HG02884 (cell line): ENCODE results near the gene TOLLIP.

Source experiments
- ATAC-seq: cut with Tn5 transposase; IDR thresholded peaks from one replicate; pipeline ENCODE4 v1.9.1; 2021; ENCODE audit warnings: mild to moderate bottlenecking, moderate library complexity; ENCODE audit not compliant: unreplicated experiment

The TOLLIP gene

DNA sequence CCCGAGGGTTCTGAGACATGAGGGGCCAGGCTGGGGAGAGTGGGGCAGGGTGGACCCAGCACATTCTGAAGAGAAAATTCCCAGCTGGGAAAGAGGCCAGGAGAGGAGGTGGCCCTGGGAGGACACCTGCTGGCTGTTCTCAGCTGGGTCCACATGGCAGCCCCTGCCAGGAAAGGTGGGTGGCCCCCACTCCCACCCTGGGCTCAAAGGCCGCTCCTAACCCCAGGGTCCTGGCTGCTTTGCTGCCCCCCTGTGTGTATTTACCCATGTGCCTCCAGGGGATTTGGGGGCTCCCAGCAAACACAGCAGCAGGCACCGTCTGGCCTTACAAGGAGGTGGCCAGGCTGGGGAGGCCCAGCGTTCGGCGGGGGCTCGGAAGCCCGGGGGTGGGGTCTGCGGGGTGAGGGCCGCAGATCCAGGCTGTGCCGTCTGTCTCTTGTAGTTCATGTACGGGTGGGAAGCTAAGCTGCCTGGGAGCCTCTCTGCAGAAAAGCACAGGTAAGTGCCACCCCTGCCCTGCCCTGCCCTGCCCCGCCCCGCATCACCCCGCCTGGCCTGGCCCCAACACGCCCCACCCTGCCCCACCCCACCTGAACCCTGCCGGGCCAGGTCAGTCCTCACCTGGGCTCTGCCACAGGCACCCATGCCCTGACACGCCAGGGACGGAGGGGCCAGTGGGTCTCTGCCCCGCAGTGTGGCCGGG is 75.9 kb downstream of the TOLLIP start:
- ATAC-seq, result no peak

DNA sequence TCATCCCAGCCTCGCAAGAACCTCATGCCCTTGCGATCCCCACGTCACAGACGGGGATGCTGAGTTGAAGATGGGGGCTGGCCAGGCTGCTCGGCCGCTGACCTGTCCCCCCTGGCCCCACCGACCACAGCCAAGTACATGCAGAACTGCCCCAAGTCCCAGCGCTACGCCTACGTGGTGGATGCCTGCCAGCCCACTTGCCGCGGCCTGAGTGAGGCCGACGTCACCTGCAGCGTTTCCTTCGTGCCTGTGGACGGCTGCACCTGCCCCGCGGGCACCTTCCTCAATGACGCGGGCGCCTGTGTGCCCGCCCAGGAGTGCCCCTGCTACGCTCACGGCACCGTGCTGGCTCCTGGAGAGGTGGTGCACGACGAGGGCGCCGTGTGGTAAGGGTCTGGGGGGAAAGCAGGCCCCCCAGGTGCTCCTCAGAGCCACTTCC is 76.5 kb downstream of the TOLLIP start:
- ATAC-seq, result no peak

DNA sequence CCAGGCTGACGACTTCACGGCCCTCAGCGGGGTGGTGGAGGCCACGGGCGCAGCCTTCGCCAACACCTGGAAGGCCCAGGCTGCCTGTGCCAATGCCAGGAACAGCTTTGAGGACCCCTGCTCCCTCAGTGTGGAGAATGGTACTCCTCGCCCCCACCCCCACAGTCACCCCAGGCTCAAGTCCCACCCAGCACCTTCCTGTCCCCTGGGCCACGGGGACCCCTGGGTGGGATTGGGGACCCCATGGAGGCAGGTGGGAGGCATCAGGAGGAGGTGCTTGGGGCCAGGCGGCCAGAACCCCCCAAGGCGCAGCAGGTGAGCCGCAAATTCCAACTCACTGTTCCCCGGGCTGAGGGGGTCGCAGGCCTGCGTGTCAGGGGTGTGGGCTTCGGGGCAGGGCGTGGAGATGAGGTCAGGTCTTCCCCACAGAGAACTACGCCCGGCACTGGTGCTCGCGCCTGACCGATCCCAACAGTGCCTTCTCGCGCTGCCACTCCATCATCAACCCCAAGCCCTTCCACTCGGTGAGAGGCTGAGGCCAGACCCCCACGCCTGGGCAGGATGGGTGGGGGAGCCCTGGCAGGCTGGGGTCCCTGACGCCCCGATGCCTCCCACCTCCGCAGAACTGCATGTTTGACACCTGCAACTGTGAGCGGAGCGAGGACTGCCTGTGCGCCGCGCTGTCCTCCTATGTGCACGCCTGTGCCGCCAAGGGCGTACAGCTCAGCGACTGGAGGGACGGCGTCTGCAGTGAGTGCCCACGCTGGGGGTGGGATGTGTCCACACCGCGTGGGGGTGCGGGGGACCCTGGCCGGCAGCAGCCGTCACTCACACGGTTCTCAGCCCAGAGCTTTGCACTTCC is 77.2 kb downstream of the TOLLIP start:
- no peak for ATAC-seq

DNA sequence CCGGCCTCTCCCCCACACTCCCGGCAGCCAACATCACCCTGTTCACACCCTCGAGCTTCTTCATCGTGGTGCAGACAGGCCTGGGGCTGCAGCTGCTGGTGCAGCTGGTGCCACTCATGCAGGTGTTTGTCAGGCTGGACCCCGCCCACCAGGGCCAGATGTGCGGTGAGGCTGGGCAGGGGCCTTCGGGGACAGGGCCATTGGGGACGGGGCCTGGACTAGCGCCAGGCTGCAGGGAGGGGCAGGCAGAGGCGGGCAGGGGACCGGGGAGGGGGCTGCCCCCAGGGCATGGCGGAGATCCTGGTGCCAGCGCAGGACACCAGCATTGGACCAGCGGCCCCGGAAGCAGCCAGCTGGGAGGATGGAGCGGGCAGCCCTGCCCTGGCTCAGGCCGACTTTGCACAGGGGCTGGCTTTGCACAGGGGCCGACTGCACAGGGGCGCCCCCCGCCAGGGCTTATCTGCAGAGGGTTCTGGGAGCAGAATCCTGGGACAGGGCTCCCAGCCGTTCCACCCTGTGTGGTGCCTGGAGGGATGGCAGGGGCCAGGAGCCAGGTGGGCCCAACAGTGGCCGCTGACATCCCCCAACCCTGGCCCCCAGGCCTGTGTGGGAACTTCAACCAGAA is 77.9 kb downstream of the TOLLIP start:
- no peak for ATAC-seq

DNA sequence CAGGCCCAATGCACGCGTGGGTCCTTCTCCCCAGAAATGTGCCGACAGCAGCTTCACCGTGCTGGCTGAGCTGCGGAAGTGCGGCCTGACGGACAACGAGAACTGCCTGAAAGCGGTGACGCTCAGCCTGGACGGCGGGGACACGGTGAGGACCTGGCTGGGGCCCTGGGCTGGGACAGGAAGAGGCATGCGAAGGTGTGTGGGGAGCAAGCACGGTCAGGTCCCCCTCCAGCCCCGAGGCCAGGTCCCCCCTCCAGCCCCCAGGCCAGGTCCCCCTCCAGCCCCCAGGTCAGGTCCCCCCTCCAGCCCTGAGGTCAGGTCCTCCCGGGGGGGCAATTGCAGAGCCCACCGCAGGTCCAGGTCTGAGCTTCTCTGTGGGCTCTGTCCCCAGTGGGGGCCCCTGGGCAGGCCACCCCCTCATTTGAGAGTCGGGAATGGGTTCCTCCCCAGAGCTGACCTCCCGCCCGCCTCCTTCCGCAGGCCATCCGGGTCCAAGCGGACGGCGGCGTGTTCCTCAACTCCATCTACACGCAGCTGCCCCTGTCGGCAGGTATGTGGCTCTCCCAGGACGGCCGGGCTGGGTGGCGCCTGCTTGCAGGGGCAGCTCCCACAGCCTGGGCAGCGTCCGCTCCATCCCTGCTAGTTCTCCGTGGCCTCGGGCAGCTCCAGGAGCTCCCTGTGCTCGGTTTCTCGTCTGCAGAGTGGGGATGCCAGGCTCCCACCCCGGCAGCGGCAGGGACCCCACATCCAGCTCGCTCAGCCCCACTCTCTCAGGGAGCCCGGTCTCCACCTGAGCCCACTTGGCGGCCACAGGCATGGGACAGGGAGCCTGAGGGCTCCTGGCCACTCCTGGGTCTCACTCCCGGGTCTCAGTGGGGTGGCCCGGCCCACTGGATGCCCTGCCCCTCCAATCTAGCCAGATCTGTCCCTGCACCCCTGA is 78.7 kb downstream of the TOLLIP start:
- no peak for ATAC-seq

DNA sequence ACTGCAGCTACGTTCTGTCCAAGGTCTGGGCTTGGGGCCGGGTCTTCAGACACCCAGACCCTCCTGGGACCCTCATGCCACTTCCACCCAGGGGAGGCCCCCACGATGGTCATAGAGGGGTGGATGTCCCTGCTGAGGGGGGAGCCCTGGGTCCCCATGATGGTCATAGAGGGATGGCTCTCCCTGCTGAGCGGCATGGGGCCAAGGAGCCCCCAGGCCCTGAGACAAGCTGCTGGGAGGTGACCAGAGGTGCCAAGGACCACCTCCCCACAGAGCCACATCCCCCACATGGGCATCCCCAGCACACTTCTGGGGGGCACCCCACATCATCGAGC is 79.3 kb downstream of the TOLLIP start:
- ATAC-seq, result no peak

DNA sequence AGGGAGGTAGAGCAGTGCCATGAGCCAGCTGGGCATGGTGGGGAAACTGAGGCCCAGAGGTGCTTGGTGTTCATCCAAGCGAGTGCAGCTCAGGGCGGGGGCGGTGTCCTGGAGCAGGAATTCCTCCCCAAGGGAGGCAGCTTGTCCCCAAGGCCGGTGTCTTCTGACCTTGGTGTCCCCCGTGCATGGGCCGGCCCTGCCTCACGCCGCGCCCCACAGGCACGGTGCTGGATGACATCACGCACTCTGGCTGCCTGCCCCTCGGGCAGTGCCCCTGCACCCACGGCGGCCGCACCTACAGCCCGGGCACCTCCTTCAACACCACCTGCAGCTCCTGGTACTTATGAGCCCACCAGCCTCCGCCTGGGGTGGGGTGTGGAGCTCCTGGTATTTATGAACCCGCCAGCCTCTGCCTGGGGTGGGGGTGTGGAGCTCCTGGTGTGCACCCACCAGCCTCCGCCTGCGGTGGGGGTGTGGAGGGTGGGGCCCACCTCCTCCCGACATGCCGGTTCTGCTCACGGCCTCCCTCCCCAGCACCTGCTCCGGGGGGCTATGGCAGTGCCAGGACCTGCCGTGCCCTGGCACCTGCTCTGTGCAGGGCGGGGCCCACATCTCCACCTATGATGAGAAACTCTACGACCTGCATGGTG is 79.8 kb downstream of the TOLLIP start:
- ATAC-seq, result no peak

DNA sequence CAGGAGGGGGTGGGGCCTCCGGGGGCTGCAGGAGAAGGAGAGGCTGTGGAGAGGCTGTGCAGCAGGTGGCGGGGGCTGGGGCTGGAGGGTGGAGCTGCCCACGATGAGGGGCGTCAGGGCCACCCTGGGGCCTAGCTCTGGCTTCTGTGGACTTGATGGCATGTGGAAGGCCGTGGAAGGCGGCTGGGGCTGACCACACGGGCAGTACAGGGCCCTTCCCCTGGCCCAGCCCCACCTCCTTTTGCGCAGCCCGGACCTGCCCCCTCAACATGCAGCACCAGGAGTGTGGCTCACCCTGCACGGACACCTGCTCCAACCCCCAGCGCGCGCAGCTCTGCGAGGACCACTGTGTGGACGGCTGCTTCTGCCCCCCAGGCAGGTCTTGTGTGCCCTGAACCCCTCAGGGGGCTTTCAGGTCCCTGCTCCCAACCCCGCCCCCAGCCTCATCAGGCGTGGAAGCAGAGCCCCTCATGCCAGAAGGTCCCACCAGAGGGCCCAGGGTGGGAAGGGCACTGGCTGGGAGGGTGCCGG is 80.4 kb downstream of the TOLLIP start:
- no peak for ATAC-seq

DNA sequence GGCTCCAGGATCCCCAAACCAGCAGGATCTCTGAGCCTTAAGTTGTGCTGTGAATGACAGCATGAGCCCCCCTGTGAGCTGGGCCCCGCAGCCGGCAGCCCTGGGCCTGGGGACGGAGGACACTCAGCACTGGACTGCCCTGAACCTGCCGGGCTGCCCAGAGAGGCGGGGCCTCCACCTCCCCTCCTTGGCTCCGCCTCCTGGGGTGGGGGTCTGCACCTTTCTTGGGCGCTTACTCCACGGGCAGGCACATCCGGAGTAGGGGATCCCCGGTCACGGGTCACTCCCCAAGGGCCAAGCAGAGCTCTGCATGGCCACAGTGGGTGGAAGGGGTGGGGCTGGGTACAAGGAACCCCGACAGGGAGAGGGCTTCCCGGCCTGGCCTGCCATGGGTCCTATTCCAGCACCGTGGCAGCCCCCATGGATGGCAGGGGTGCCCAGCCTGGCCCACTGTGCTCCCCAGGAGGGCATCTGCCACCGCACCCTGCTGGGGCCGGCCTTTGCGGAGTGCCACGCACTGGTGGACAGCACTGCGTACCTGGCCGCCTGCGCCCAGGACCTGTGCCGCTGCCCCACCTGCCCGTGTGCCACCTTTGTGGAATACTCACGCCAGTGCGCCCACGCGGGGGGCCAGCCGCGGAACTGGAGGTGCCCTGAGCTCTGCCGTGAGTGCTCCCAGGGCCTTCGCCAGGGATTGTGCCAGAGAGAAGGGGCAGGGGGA is 81.2 kb downstream of the TOLLIP start:
- ATAC-seq, result no peak

DNA sequence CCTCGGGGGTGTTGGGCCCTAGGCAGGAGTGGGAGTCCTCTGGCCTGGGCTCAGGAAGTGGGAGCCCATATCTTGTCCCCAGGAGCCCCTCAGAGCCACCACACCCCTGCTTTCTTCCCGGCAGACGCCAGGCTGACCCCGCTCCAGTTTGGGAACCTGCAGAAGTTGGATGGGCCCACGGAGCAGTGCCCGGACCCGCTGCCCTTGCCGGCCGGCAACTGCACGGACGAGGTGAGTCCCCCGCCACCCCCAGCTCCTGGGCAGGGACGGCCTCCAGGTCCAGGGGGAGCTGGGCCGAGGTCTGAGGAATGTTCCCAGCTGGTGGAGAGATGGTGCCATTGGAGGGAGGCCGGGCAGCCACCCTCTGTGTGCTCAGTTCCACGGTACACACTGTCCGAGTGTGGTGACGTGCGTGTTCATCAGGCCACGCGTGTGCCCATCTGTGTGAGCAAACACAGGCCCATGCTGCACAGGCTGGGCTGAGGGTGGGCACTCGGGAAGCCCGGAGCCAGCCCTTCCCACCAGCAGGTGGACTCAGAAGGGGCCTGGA is 81.8 kb downstream of the TOLLIP start:
- no peak for ATAC-seq

DNA sequence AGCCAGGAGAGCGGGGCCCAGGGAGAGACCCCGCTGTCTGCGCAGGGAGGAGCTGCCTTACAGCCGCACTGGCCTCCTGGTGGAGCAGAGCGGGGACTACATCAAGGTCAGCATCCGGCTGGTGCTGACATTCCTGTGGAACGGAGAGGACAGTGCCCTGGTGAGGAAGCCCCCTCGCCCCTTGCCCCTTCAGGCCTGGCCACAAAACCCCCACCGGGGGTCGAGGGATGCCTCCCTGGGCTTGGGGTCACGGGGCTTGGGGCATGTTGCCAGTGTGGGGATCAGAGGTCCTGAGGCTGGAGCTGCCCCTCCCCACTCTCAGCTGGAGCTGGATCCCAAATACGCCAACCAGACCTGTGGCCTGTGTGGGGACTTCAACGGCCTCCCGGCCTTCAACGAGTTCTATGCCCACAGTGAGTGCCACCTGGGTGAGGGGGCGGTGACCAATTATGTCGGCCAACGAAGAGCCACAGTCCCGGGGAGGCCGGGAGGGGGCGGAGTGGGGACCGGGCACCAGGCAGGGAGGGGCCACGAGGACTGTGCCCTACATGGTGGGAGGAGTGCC is 82.4 kb downstream of the TOLLIP start:
- ATAC-seq, result no peak

DNA sequence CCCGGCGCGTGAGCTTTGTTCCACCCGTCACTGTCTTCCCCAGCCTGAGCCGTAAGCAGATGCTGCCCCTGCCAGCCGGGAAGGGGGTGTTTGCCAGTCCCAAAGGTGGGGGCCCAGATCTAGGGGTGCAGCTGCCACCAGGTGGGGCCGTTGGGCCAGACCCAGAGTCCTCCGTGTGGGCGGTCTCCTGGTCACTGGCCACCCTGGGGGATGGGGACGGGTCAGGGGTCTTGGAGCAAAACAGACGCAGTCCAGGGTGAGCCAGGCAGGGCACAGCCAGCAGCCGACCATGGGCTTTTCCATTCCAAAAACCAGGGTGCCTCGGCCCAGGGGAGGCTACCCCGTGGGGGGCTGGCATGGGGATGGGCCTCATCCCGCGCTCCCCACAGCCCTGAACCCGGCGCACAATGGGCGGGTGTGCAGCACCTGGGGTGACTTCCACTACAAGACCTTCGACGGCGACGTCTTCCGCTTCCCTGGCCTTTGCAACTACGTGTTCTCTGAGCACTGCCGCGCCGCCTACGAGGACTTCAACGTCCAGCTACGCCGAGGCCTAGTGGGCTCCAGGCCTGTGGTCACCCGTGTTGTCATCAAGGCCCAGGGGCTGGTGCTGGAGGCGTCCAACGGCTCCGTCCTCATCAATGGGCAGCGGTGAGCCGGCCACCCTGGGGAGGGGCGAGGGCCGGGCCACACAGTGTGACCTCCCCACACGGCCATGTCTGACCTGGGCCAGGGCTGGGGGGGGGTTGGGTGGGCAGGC is 83.0 kb downstream of the TOLLIP start:
- ATAC-seq, result no peak

DNA sequence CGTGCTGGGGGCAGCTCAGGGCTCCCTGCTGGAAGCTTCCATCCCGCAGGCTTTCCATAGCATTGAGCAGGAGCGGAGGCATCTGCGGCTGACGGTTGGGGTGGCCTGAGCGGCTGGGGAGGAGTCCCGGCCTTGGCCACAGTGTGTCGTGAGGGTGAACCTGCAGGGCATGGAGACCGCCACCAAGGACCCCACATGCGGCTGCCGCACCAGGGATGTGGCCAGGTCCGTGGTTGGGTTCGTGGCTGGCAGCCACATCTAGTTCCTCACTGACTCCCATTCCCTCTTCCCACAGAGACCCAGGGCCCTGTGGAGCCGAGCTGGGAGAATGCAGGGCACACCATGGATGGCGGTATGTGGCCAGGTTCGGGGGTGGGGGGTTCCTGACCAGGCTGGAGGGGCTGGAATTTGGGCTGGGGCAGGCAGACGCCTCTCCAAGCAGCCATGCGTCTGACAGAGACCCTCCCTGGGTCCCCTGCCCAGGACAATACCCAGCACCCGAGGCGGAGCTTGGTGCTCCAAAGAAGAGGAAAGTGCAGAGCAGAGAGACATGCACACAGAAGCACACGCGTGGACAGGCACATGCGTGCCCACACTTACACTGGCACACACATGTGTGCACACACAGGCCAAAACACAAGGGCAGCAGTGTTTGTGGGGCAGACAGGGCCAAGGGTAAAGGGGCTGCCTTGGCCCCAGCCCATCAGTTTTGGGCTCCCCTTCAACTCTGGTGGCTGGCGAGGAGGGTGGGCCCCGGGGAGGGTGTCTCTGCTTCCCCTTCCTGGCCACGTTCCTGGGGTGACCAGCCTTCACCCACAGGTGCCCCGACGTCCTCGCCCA is 83.8 kb downstream of the TOLLIP start:
- ATAC-seq, result no peak

DNA sequence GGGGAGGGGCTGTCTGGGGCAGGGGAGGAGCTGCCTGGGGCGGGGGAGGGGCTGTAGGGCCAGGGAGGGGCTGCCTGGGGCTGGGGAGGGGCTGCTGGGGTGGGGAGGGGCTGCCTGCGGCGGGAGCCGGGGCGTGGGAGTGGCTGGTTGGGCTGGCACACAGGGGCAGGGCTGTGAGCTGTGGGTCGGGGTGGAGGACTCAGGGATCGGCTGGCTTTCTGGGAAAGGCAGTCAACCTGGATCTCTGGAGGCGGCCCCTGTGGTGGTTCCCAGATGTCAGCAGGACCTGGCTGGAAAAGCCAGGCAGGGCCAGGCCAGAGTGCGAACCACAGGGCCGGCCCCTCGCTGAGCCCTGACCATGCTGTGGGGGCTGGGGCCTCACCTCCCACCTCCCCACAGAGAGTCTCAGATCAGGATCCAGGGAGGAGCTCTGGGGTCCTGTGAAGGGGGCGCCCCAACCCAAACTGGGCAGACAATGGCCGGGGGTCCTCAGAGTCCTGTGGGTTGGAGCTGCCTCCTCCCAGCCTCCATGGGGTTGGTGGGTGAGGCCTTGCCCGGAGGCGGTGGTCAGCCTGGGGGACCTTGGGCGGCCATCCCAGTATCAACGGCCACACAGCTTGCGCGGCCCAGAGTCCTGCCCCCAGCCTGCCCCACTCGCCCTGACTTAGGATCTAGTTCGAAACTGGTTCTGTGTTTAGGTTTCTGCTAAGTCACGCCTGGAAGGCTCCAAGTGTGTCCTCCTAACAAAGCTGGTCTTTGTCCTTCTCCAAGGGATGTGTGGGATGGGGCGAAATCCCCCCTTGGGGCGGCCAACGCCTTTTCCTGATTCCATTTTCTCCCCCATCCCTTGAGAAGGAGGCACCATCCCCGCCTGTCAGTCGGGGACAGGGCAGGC is 84.7 kb downstream of the TOLLIP start:
- ATAC-seq, result no peak
